H1 (cell line): ENCODE data around the gene ZCWPW2. TPM values are rescaled to one million over a fixed set of nuclear protein-coding genes. Genes with fewer than 3 reads are reported as not detected.

Experiments
- CTBP2 ChIP-seq: IDR thresholded peaks from 2 replicates; pipeline ENCODE4 v1.7.0; 2011; ENCODE audit warnings: borderline replicate concordance, mild to moderate bottlenecking, moderate library complexity, mixed read lengths, low read length; ENCODE audit not compliant: insufficient read depth, insufficient read length
- EGR1 ChIP-seq: IDR thresholded peaks from 2 replicates; pipeline ENCODE4 v1.6.1; 2011; ENCODE audit warnings: low read depth, low read length, borderline replicate concordance
- GABPA ChIP-seq: IDR thresholded peaks from 2 replicates; pipeline ENCODE4 v1.6.1; 2011; ENCODE audit warnings: mild to moderate bottlenecking, low read length, moderate library complexity, borderline replicate concordance; ENCODE audit not compliant: insufficient read depth
- JUN ChIP-seq: IDR thresholded peaks from 2 replicates; pipeline ENCODE4 v1.6.1; 2011; ENCODE audit warnings: low read depth, mild to moderate bottlenecking, improper control_type of control experiment, low read length
- SAP30 ChIP-seq: fragments of 300-600 bp; sonication (generic); IDR thresholded peaks from 2 replicates; pipeline ENCODE4 v1.7.1; 2012; ENCODE audit warnings: low read length, moderate library complexity, mild to moderate bottlenecking, inconsistent platforms; ENCODE audit not compliant: insufficient read depth, insufficient replicate concordance
- SIN3A ChIP-seq, 2 experiments: IDR thresholded peaks in 1 of 2; conservative IDR thresholded peaks in 1 of 2; 2 replicates each; pipeline ENCODE4 v1.6.1; 2011 to 2012; ENCODE audit warnings: low read length in 2 of 2, improper control_type of control experiment in 1 of 2, low read depth in 1 of 2, mild to moderate bottlenecking in 1 of 2
- polyA plus RNA-seq, 7 experiments: library from polyadenylated mRNA; depleted of rRNA in 3 of 7; stranded (reverse) in 5 of 7; unstranded in 2 of 7; fragments of >200 nt in 5 of 7; fragments of 200-250 nt in 2 of 7; gene quantifications; 1 replicate in 5 of 7; 2 replicates in 1 of 7; 4 replicates in 1 of 7; pipeline versions ENCODE4 v1.2.1 to v1.2.3, GENCODE V29; 2011 to 2013; ENCODE audit warnings: missing spikeins in 2 of 7, mixed read lengths in 2 of 7
- total RNA-seq: library from RNA; stranded (reverse); fragmentation: NEBNext Ultra II Directional; extraction: Animal tissue kit (Norgen Biotek cat#: 25700); gene quantifications from 2 replicates; pipeline ENCODE4 v1.2.1, GENCODE V29; 2021

The ZCWPW2 gene
- total and polyA plus RNA-seq, 2 of the 8 experiments (the other 6 are each of a cell fraction or from before 2014, with no cell fraction given), result 0.11 to 0.39 TPM

- TF ChIP-seq SIN3A (conservative IDR thresholded peaks at IDR 0.05 in 1 of 2, IDR thresholded peaks at IDR 0.05 in 1 of 2; ENCODE audit: low read depth in 1 of 2, low read length in 2 of 2) (no peak), JUN (no peak), CTBP2 (no peak), GABPA (no peak), SAP30 (no peak), EGR1 (no peak)
Measured at GRCh38 chr3:28343144-28343543, 5.4 kb upstream of the ZCWPW2 start (continued).
